AG04449 (cell line): ENCODE results near the gene MALRD1.

Experiments
- CTCF ChIA-PET: fragments of 350-600 bp; formaldehyde crosslinking; extraction: SDS; loops from one replicate; lab custom pipeline; 2021; ENCODE audit warnings: antibody characterized with exemption; lab: Yijun Ruan, JAX
- POLR2A ChIA-PET: fragments of 400-600, 350-600 bp; formaldehyde crosslinking; extraction: SDS; loops from one replicate; lab custom pipeline; 2020; ENCODE audit warnings: antibody characterized with exemption, inconsistent platforms; lab: Yijun Ruan, JAX
- DNase-seq: peaks from one replicate; pipeline ENCODE4 v3.0.0-alpha.2; 2010; ENCODE audit warnings: low read depth, low spot score
- H3K4me3 ChIP-seq: 2 replicates; pipeline ENCODE4 v1.5.1; 2011; ENCODE audit warnings: low read depth, mild to moderate bottlenecking, control low read depth, low read length
- CTCF ChIP-seq: IDR thresholded peaks from one replicate; pipeline ENCODE4 v1.5.1; 2011; ENCODE audit warnings: mild to moderate bottlenecking, moderate library complexity, low read length, control low read depth, inconsistent platforms; ENCODE audit not compliant: insufficient read depth; ENCODE audit errors: missing control alignments

The MALRD1 gene

GRCh38 chr10:19071946-19072345, 23.3 kb downstream of the MALRD1 start:
- ChIA-PET POLR2A (no interaction called here), CTCF (no interaction called here)
- no peak overlapping the region for H3K4me3 ChIP-seq
- no peak for TF ChIP-seq CTCF
- no peak for DNase-seq

- DNase-seq = no peak
- CTCF ChIA-PET = no interaction called here
- no peak for TF ChIP-seq CTCF
- POLR2A ChIA-PET = no interaction called here
- H3K4me3 ChIP-seq = no peak overlapping the region
Measured at GRCh38 chr10:19077276-19077675, 28.7 kb downstream of the MALRD1 start.

- CTCF ChIA-PET = no interaction called here
- POLR2A ChIA-PET = no interaction called here
- TF ChIP-seq CTCF = no peak
Measured at GRCh38 chr10:19096501-19097073, 48.0 kb downstream of the MALRD1 start.

GRCh38 chr10:19097151-19097550, 48.5 kb downstream of the MALRD1 start:
- TF ChIP-seq CTCF = no peak
- ChIA-PET CTCF (no interaction called here), POLR2A (no interaction called here)
- DNase-seq = no peak
- no peak overlapping the region for H3K4me3 ChIP-seq

More at GRCh38 chr10:19096501-19097073, 48.0 kb downstream of the MALRD1 start:
- DNase-seq = no peak
- no peak overlapping the region for H3K4me3 ChIP-seq

GRCh38 chr10:19098803-19099202, 50.2 kb downstream of the MALRD1 start:
- POLR2A ChIA-PET = no interaction called here
- CTCF ChIA-PET = no interaction called here
- no peak for TF ChIP-seq CTCF
- H3K4me3 ChIP-seq = no peak overlapping the region
- no peak for DNase-seq

- H3K4me3 ChIP-seq = no peak overlapping the region
- no peak for TF ChIP-seq CTCF
- POLR2A ChIA-PET = no interaction called here
- CTCF ChIA-PET = no interaction called here
- DNase-seq = no peak
Measured at GRCh38 chr10:19107406-19107805, 58.8 kb downstream of the MALRD1 start.
